ENCODE results near the gene UGT1A10. TPM values are rescaled to one million over a fixed set of nuclear protein-coding genes. Genes with fewer than 3 reads are reported as not detected.

Gene UGT1A10
- total RNA-seq, 2 experiments from 2014 or later, result not detected

DNA sequence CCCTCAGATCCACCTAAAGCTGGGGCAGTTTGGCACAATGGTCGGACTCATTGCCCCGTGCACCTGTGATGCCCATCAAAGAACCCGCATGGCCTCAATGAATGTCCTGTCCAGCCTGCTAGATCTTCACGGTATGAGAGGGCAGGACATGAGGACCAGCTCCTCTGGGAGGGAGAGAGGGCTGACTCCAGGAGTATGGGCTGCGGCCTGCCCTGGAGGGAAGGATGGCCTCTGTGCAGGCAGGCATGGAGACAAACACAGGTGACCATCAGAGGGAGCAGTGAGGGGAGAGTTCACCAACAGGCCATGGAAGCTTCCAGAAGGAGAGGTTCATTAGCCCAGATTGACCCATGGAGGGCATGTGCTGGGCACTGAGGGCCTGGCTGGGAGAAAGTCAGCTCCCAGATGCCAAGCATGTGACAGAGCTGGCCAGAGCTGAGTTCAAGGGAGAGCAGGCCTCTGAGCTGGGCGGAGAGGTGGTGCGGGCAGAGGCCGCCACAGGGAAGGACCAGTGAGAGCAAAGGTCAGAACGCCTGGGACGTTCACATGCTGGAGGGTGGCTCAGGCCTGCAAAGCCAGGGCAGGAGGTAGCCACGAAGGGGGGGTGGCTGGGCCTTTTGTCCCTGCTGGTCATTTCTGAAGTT is 181.9 kb downstream of the UGT1A10 start:
- POLR2A ChIA-PET, result no interaction called here
- no peak for DNase-seq
- CTCF ChIA-PET, result interaction anchor here (1.0 kb wide), 1 partner anchor 21 kb away, joined by 3 read pairs; no protein-coding TSS in a partner anchor
- Mint-ChIP-seq H3K27me3 (peaks cover 7% of the 10 kb centered on the region), H3K27ac (no peak overlapping the region), H3K4me3 (no peak overlapping the region), H3K9me3 (no peaks in the 10 kb centered on the region), H3K36me3 (ENCODE audit: low read depth) (no peaks in the 10 kb centered on the region), H3K4me1 (no peaks in the 10 kb centered on the region)

DNA sequence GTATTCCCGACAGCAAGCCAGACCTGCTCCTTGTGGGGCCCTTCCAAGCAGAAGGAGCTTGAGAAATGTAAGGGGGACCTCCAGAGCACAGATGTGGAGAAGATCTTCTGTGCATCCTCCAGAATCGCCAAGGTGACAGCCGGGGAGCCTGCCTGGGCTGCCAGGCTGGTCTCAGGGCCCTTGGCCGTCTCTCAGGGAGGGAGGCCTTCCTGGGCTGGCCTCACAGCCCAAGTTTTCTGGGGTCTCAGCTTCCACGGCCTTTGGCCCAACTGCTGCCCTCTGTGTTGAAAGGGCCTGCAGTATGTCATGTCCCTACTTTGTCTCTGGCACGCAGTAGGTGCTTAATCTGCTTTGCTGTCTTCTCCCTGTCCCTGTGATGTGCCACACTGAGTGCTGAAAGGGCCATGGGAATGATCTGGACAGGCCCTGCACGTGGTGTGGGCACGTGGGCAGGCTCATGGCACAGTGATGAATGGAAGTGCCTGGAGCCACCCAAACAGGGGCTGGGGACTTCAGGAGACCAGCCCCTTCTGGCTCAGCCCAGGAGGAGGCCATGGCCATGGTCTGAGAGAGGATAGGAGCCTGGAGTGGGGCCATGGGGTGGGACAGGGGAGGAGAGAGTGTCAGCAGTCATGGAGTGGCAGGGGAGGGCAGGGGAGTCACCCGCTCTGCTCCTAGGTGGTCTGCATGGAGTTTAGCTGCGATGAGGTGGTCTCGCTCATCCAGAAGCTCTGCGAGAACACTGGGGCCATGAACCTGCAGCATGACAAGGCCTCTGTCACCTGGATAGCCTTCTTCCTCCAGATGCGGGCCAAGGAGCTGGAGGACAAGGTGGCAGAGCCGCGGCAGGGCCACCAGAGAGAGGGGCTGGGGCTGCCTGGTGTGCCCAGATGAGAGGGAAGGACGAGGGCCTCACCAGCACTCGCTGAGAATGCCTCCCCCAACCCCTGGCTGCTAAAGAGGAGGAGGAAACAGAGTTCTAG is 182.7 kb downstream of the UGT1A10 start:
- DNase-seq, result no peak
- H3K36me3 Mint-ChIP-seq (ENCODE audit: low read depth), result no peaks in the 10 kb centered on the region
- no peaks in the 10 kb centered on the region for H3K4me1 Mint-ChIP-seq
- H3K27ac Mint-ChIP-seq, result no peak overlapping the region
- peaks cover 7% of the 10 kb centered on the region for H3K27me3 Mint-ChIP-seq
- POLR2A ChIA-PET, result no interaction called here
- CTCF ChIA-PET, result no interaction called here
- no peak overlapping the region for H3K4me3 Mint-ChIP-seq
- no peaks in the 10 kb centered on the region for H3K9me3 Mint-ChIP-seq

DNA sequence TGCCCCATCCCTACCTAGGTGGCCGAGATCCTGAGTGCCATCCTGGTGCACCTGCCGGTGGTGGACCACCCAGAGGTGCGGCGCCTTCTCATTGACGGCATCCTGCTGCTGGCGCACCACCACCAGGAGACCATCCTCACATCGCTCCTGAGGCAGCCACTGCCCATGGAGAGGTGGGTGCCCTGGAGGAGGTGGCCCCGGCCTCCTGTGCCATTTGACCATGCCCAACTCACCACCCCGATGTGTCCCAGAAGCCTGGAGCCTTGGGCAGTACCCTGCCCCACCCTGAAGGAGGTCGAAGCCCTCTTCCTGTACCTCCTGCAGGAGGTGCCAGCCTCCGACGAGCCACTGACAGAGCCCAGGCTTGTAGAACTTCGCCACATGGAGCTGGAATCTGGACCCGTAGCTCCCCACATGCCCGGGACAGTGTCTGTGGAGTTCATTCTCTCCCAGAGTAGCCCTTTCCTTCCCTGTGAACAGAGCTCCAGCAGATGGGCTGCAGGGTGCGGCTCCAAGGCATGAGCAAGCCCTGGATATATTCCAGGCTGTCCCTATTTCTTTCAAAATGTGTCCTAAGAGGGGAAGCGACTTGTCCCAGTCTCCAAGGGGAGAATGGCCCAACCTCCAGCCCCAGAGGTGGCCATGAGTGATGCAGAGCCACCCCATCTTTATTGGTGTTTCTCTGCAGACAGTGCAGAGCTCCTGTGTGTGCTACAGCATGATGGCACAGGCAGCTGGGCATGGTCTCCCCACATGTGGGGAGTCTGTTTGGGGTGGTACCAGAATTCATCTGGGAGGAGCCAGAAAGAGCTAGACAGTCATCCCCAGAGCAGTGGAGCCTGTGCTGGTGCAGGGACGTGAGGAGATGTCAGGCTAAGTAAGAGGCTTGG is 183.9 kb downstream of the UGT1A10 start:
- Mint-ChIP-seq H3K4me1 (no peaks in the 10 kb centered on the region), H3K27ac (no peak overlapping the region), H3K27me3 (peaks cover 5% of the 10 kb centered on the region), H3K9me3 (no peaks in the 10 kb centered on the region), H3K4me3 (no peak overlapping the region), H3K36me3 (ENCODE audit: low read depth) (no peaks in the 10 kb centered on the region)
- ChIA-PET POLR2A (no interaction called here), CTCF (interaction anchor here (0.6 to 1.5 kb wide), 2 partner anchors 37 to 61 kb away, joined by 3 to 5 read pairs; no protein-coding TSS in a partner anchor)
- no peak for DNase-seq

DNA sequence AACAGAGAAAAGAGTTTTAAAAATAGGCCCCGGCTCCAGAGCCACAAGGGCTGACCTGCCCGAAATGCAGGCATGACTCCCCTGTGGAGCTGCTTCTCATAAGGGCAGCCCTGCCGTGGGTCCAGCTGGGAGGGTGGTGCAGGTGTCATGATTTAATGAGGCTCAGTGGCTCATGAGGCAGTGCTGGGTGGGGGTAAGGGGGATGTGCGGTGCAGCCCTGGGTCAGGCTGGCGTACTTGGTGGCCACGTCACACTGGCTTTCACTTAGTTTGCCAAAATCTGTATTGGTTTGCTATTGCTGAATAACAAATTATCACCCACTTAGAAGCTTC is 184.5 kb downstream of the UGT1A10 start:
- Mint-ChIP-seq H3K27me3 (peaks cover 3% of the 10 kb centered on the region), H3K9me3 (no peaks in the 10 kb centered on the region), H3K4me1 (no peaks in the 10 kb centered on the region), H3K36me3 (ENCODE audit: low read depth) (no peaks in the 10 kb centered on the region), H3K27ac (no peak overlapping the region), H3K4me3 (no peak overlapping the region)
- DNase-seq, result no peak
- ChIA-PET CTCF (interaction anchor here (0.6 to 1.5 kb wide), 3 partner anchors 37 to 121 kb away, joined by 3 to 5 read pairs (median 3); no protein-coding TSS in a partner anchor), POLR2A (no interaction called here)

DNA sequence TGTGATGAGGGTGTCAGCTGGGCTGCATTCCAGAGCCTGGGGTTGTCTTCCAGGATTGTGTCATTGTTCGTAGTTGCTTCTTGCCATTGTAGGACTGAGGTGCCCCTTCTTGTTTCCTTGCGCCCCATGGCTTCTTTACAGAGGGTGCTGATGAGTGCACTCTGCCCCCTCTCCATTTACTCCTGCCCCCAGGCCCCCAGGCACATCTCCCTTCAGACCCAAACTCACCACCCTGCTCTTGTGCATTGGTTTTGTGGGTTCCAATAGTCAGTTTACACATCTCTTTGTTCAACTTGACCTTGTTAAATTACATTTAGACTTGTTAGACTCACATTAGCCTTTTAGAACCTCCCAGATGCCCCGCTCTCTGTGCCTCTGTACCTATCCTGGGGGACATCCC is 184.9 kb downstream of the UGT1A10 start:
- DNase-seq, result no peak
- CTCF ChIA-PET, result interaction anchor here (0.7 to 1.5 kb wide), 2 partner anchors 36 to 120 kb away, joined by 3 read pairs; no protein-coding TSS in a partner anchor
- POLR2A ChIA-PET, result interaction anchor here (0.6 kb wide), 1 partner anchor 89 kb away, joined by 4 read pairs; no protein-coding TSS in a partner anchor

DNA sequence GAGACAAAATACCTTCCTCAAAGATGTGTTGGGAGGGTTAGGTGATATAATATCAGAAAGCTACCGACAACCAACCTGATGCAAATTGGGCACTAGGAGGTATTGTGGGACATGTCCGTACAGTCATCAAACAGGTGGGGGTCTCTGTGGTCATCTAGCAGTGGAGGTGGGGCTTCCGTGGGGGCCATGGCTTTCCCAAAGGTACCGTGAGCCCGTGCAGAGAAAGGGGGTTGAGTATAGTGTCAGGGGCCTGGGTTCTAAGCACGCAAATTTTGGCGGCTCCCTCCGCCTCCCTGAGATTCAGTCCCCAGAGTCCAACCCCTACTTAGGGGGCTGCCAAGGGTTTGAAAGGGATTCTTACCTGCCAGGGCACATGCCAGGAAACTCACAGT is 185.5 kb downstream of the UGT1A10 start:
- ChIA-PET CTCF (interaction anchor here (0.9 to 1.5 kb wide), 2 partner anchors 10 to 36 kb away, joined by 3 read pairs; no protein-coding TSS in a partner anchor), POLR2A (interaction anchor here (0.6 kb wide), 1 partner anchor 88 kb away, joined by 4 read pairs; no protein-coding TSS in a partner anchor)
- no peaks in the 10 kb centered on the region for H3K9me3 Mint-ChIP-seq
- no peaks in the 10 kb centered on the region for H3K4me1 Mint-ChIP-seq
- no peak for DNase-seq
- no peak overlapping the region for H3K4me3 Mint-ChIP-seq
- peaks cover 7% of the 10 kb centered on the region for H3K27me3 Mint-ChIP-seq
- H3K27ac Mint-ChIP-seq, result no peak overlapping the region
- no peaks in the 10 kb centered on the region for H3K36me3 Mint-ChIP-seq (ENCODE audit: low read depth)

More for the DNA sequence above, 184.9 kb downstream of the UGT1A10 start:
- Mint-ChIP-seq H3K36me3 (ENCODE audit: low read depth) (no peaks in the 10 kb centered on the region), H3K9me3 (no peaks in the 10 kb centered on the region), H3K4me1 (no peaks in the 10 kb centered on the region), H3K27ac (no peak overlapping the region), H3K27me3 (peaks cover 5% of the 10 kb centered on the region), H3K4me3 (no peak overlapping the region)

DNA sequence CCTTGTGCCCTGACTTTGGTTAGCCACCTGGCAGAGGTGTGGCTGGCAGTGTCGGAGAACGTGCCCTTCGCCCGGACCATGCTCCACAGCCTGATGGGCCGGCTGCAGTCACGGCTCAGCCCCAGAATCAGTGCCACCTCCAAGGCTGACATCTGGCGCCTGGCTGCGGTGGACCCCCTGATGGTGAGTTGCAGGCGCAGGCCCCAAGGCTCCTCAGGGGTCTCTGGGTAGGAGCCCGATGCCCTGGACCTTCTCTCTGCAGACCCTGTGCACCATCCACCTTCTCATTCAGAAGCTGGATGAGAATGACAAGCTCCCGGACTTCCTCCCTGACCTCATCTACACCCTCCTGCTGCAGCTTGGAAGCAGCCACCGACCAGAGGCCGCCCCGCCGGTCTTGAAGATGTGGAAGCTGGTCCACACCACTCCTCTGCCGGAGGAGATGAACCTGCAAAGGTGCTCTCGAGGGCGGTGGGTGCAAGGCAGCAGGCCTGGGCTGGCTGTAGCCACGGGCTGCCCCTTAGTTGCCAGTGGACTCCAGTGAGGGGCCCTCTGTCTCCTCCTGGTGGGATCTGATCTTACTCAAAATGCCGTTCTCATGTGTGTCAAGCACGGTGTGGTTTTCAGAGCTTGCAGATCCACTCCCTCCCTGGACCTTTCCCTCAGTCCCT is 186.0 kb downstream of the UGT1A10 start:
- H3K9me3 Mint-ChIP-seq, result no peaks in the 10 kb centered on the region
- H3K4me3 Mint-ChIP-seq, result no peak overlapping the region
- H3K27ac Mint-ChIP-seq, result no peak overlapping the region
- ChIA-PET CTCF (interaction anchor here (0.9 to 1.5 kb wide), 2 partner anchors 9 to 35 kb away, joined by 3 read pairs; no protein-coding TSS in a partner anchor), POLR2A (no interaction called here)
- H3K4me1 Mint-ChIP-seq, result no peaks in the 10 kb centered on the region
- no peaks in the 10 kb centered on the region for H3K36me3 Mint-ChIP-seq (ENCODE audit: low read depth)
- peaks cover 7% of the 10 kb centered on the region for H3K27me3 Mint-ChIP-seq
- no peak for DNase-seq

Other genes with a start within 250 kb of the UGT1A10 start
- 1 to 10 TPM; 5.5 to 6.0 TPM for gene USP40, start 69.7 kb upstream of the UGT1A10 start, total RNA-seq
- gene UGT1A8, start 18.8 kb upstream of the UGT1A10 start, total RNA-seq, result not detected
- not detected for gene UGT1A9, start 35.5 kb downstream of the UGT1A10 start, total RNA-seq
- not detected for gene UGT1A7, start 45.5 kb downstream of the UGT1A10 start, total RNA-seq
- not detected for gene UGT1A6, start 56.4 kb downstream of the UGT1A10 start, total RNA-seq
- not detected for gene UGT1A5, start 76.5 kb downstream of the UGT1A10 start, total RNA-seq
- not detected for gene UGT1A4, start 82.3 kb downstream of the UGT1A10 start, total RNA-seq
- gene UGT1A3, start 92.6 kb downstream of the UGT1A10 start, total RNA-seq, result not detected
- not detected for gene UGT1A1, start 123.8 kb downstream of the UGT1A10 start, total RNA-seq
- gene MROH2A, start 141.9 kb downstream of the UGT1A10 start, total RNA-seq, result not detected
- 100 to 1,000 TPM; 139 to 141 TPM for gene HJURP, start 218.1 kb downstream of the UGT1A10 start, total RNA-seq